BLaER1 treated with 17β-estradiol and CSF1 and Interleukin-3, amounts not matched to agents 10 nM and 100 nM (cell line): Measurements from ENCODE around the gene SSTR4.

Experiments used
- H3K27ac ChIP-seq, 11 experiments: shearing (Covaris generic); formaldehyde crosslinking; 2 replicates each; pipeline ENCODE4 v1.8.1; 2022
- H3K27me3 ChIP-seq, 11 experiments: shearing (Covaris generic); formaldehyde crosslinking; 2 replicates each; pipeline ENCODE4 v1.8.1; 2022
- H3K36me3 ChIP-seq, 11 experiments: shearing (Covaris generic); formaldehyde crosslinking; 2 replicates each; pipeline ENCODE4 v1.8.1; 2022
- H3K4me1 ChIP-seq, 10 experiments: shearing (Covaris generic); formaldehyde crosslinking; 2 replicates each; pipeline ENCODE4 v1.8.1; 2022
- H3K4me2 ChIP-seq, 11 experiments: shearing (Covaris generic); formaldehyde crosslinking; 2 replicates each; pipeline ENCODE4 v1.8.1; 2022
- H3K4me3 ChIP-seq, 10 experiments: shearing (Covaris generic); formaldehyde crosslinking; 2 replicates each; pipeline ENCODE4 v1.8.1; 2022
- H3K9ac ChIP-seq, 11 experiments: shearing (Covaris generic); formaldehyde crosslinking; 2 replicates each; pipeline ENCODE4 v1.8.1; 2022
- H3K9me3 ChIP-seq, 11 experiments: shearing (Covaris generic); formaldehyde crosslinking; replicated peaks in 1 of 11; 2 replicates each; pipeline ENCODE4 v1.8.1; 2022
- H4K20me1 ChIP-seq, 11 experiments: shearing (Covaris generic); formaldehyde crosslinking; 2 replicates each; pipeline ENCODE4 v1.8.1; 2022
- Cebpa-rat ChIP-seq, 11 experiments: shearing (Covaris generic); IDR thresholded peaks; 2 replicates each; pipeline ENCODE4 v1.8.1; 2022

The SSTR4 gene

GRCh38 chr20:23071996-23072395 lies 36.9 kb downstream of the SSTR4 start:
- Histone ChIP-seq H3K4me1 (no peaks in the 10 kb centered on the region), H3K27ac (no peak overlapping the region), H3K36me3 (peaks cover 0 to 16% (median 0%) of the 10 kb centered on the region in 11 experiments; a peak in 8 of 22 replicates), H4K20me1 (peaks cover 0 to 3% (median 0%) of the 10 kb centered on the region in 11 experiments; a peak in 1 of 22 replicates), H3K4me2 (no peak overlapping the region), H3K27me3 (no peaks in the 10 kb centered on the region), H3K9ac (no peak overlapping the region), H3K9me3 (no peaks in the 10 kb centered on the region), H3K4me3 (no peak overlapping the region)
- no peak for TF ChIP-seq Cebpa-rat (IDR thresholded peaks at IDR 0.05)

- H3K4me2 ChIP-seq: no peak overlapping the region
- peaks cover 0 to 4% (median 0%) of the 10 kb centered on the region in 11 experiments; a peak in 2 of 22 replicates for H4K20me1 ChIP-seq
- H3K4me3 ChIP-seq: no peak overlapping the region
- TF ChIP-seq Cebpa-rat (IDR thresholded peaks at IDR 0.05): no peak
- H3K9me3 ChIP-seq: no peaks in the 10 kb centered on the region
- peaks cover 0 to 5% (median 2%) of the 10 kb centered on the region in 10 experiments; a peak in 6 of 20 replicates for H3K4me1 ChIP-seq
- H3K27me3 ChIP-seq: no peaks in the 10 kb centered on the region
- H3K36me3 ChIP-seq: peaks cover 0 to 18% (median 0%) of the 10 kb centered on the region in 11 experiments; a peak in 8 of 22 replicates
- H3K27ac ChIP-seq: no peak overlapping the region
- H3K9ac ChIP-seq: no peak overlapping the region
These were observed 37.9 kb downstream of the SSTR4 start for GRCh38 chr20:23072892-23073586.

GRCh38 chr20:23074052-23074451 lies 38.9 kb downstream of the SSTR4 start:
- peaks cover 0 to 28% (median 4%) of the 10 kb centered on the region in 11 experiments; a peak in 10 of 22 replicates for H3K36me3 ChIP-seq
- no peak overlapping the region for H3K27ac ChIP-seq
- peaks cover 0 to 13% (median 0%) of the 10 kb centered on the region in 11 experiments; a peak in 2 of 22 replicates for H4K20me1 ChIP-seq
- no peak overlapping the region for H3K9ac ChIP-seq
- no peaks in the 10 kb centered on the region for H3K27me3 ChIP-seq
- H3K4me2 ChIP-seq: no peak overlapping the region
- peaks cover 0 to 16% (median 5%) of the 10 kb centered on the region in 10 experiments; a peak in 10 of 20 replicates for H3K4me1 ChIP-seq
- no peak for TF ChIP-seq Cebpa-rat (IDR thresholded peaks at IDR 0.05)
- H3K9me3 ChIP-seq: no peaks in the 10 kb centered on the region
- H3K4me3 ChIP-seq: no peak overlapping the region

- Histone ChIP-seq H3K9me3 (no peaks in the 10 kb centered on the region), H3K27ac (no peak overlapping the region), H3K27me3 (no peaks in the 10 kb centered on the region), H3K4me1 (peaks cover 0 to 48% (median 29%) of the 10 kb centered on the region in 10 experiments; a peak in 13 of 20 replicates), H3K4me2 (no peak overlapping the region), H3K4me3 (no peak overlapping the region), H3K36me3 (peaks cover 0 to 59% (median 34%) of the 10 kb centered on the region in 11 experiments; a peak in 13 of 22 replicates), H3K9ac (no peak overlapping the region), H4K20me1 (peaks cover 0 to 42% (median 0%) of the 10 kb centered on the region in 11 experiments; a peak in 7 of 22 replicates)
- TF ChIP-seq Cebpa-rat (IDR thresholded peaks at IDR 0.05): no peak
These were observed 42.2 kb downstream of the SSTR4 start for GRCh38 chr20:23077277-23077676.

- Histone ChIP-seq H3K4me2 (peak overlapping the region in 6 of 11 experiments; percentile 17 to 99 (median 32); a peak in 7 of 22 replicates), H3K27me3 (no peaks in the 10 kb centered on the region)
These were observed 43.4 kb downstream of the SSTR4 start for GRCh38 chr20:23078351-23079015.

GRCh38 chr20:23079016-23079351 lies 43.9 kb downstream of the SSTR4 start:
- Histone ChIP-seq H4K20me1 (peaks cover 0 to 57% (median 0%) of the 10 kb centered on the region in 11 experiments; a peak in 7 of 22 replicates), H3K4me2 (peak overlapping the region in 6 of 11 experiments; percentile 17 to 99 (median 32); a peak in 9 of 22 replicates), H3K4me1 (peaks cover 15 to 65% (median 46%) of the 10 kb centered on the region in 10 experiments; a peak in 19 of 20 replicates), H3K27me3 (no peaks in the 10 kb centered on the region), H3K36me3 (peaks cover 0 to 68% (median 40%) of the 10 kb centered on the region in 11 experiments; a peak in 13 of 22 replicates), H3K27ac (no peak overlapping the region), H3K9me3 (no peaks in the 10 kb centered on the region), H3K4me3 (no peak overlapping the region), H3K9ac (0 out of 22 replicates have a peak overlapping the region, but pooled peaks of 1 of the 11 experiments have one; percentile 24)
- TF ChIP-seq Cebpa-rat (IDR thresholded peaks at IDR 0.05): no peak

More at GRCh38 chr20:23078351-23079015, 43.4 kb downstream of the SSTR4 start:
- Histone ChIP-seq H3K9me3 (no peaks in the 10 kb centered on the region), H4K20me1 (peaks cover 0 to 52% (median 0%) of the 10 kb centered on the region in 11 experiments; a peak in 7 of 22 replicates), H3K9ac (no peak overlapping the region), H3K4me1 (peaks cover 10 to 60% (median 41%) of the 10 kb centered on the region in 10 experiments; a peak in 19 of 20 replicates), H3K27ac (no peak overlapping the region), H3K36me3 (peaks cover 0 to 69% (median 40%) of the 10 kb centered on the region in 11 experiments; a peak in 13 of 22 replicates), H3K4me3 (no peak overlapping the region)
- no peak for TF ChIP-seq Cebpa-rat (IDR thresholded peaks at IDR 0.05)

- Histone ChIP-seq H3K4me2 (peak overlapping the region in 6 of 11 experiments; percentile 92 to 99 (median 99); a peak in 8 of 22 replicates), H3K9me3 (no peaks in the 10 kb centered on the region), H3K27me3 (no peaks in the 10 kb centered on the region), H4K20me1 (peaks cover 0 to 63% (median 0%) of the 10 kb centered on the region in 11 experiments; a peak in 7 of 22 replicates), H3K27ac (no peak overlapping the region), H3K4me1 (peaks cover 25 to 74% (median 56%) of the 10 kb centered on the region in 10 experiments), H3K9ac (no peak overlapping the region), H3K4me3 (no peak overlapping the region), H3K36me3 (peaks cover 0 to 69% (median 40%) of the 10 kb centered on the region in 11 experiments; a peak in 13 of 22 replicates)
- TF ChIP-seq Cebpa-rat (IDR thresholded peaks at IDR 0.05): no peak
These were observed 44.8 kb downstream of the SSTR4 start for GRCh38 chr20:23079926-23080325.

- Histone ChIP-seq H4K20me1 (peaks cover 0 to 63% (median 0%) of the 10 kb centered on the region in 11 experiments; a peak in 7 of 22 replicates), H3K27me3 (no peaks in the 10 kb centered on the region), H3K4me2 (peak overlapping the region in 6 of 11 experiments; percentile 92 to 99 (median 99); a peak in 11 of 22 replicates), H3K9me3 (no peaks in the 10 kb centered on the region), H3K9ac (no peak overlapping the region; a peak in 1 of 22 replicates), H3K36me3 (peaks cover 0 to 64% (median 37%) of the 10 kb centered on the region in 11 experiments; a peak in 13 of 22 replicates), H3K27ac (no peak overlapping the region), H3K4me3 (peak overlapping the region in 2 of 10 experiments; percentile 75 to 77; a peak in 2 of 20 replicates), H3K4me1 (peaks cover 30 to 80% (median 62%) of the 10 kb centered on the region in 10 experiments)
- TF ChIP-seq Cebpa-rat (IDR thresholded peaks at IDR 0.05): no peak
These were observed 45.4 kb downstream of the SSTR4 start for GRCh38 chr20:23080521-23080920.
